B cell (primary cell): Measurements from ENCODE around the gene ABI2.

ENCODE experiments used
- CTCF ChIP-seq: fragments of 200-600 bp; IDR thresholded peaks from one replicate; pipeline ENCODE4 v1.8.0; 2022; ENCODE audit warnings: antibody characterized with exemption, mild to moderate bottlenecking
- EZH2 ChIP-seq: IDR thresholded peaks from 2 replicates; pipeline ENCODE4 v1.6.1; 2012; ENCODE audit warnings: borderline replicate concordance, low read depth, mild to moderate bottlenecking, moderate library complexity, low read length; ENCODE audit not compliant: insufficient read depth, poor library complexity, severe bottlenecking

GRCh38 chr2:203344667-203345066 is 16.5 kb downstream of the ABI2 start:
- TF ChIP-seq CTCF, result no peak
- TF ChIP-seq EZH2, result no peak
